Measurements from ENCODE around the gene LAD1.

The LAD1 gene

GRCh38 chr1:201389051-201389450 is 10.1 kb downstream of the LAD1 start:
- no peaks in the 10 kb centered on the region for H3K4me1 Mint-ChIP-seq (ENCODE audit: low read depth)
- H3K4me3 Mint-ChIP-seq: no peak overlapping the region
- H3K27me3 Mint-ChIP-seq: peaks cover 11% of the 10 kb centered on the region
- H3K9me3 Mint-ChIP-seq: no peaks in the 10 kb centered on the region
- H3K36me3 Mint-ChIP-seq (ENCODE audit: low read depth): no peaks in the 10 kb centered on the region
- H3K27ac Mint-ChIP-seq: no peak overlapping the region

- Mint-ChIP-seq H3K4me1 (ENCODE audit: low read depth) (no peaks in the 10 kb centered on the region), H3K27me3 (peaks cover 8% of the 10 kb centered on the region), H3K9me3 (no peaks in the 10 kb centered on the region), H3K27ac (no peak overlapping the region), H3K36me3 (ENCODE audit: low read depth) (no peaks in the 10 kb centered on the region), H3K4me3 (no peak overlapping the region)
These were observed 12.9 kb downstream of the LAD1 start for GRCh38 chr1:201386208-201386607.

- no peaks in the 10 kb centered on the region for H3K4me1 Mint-ChIP-seq (ENCODE audit: low read depth)
- peaks cover 6% of the 10 kb centered on the region for H3K27me3 Mint-ChIP-seq
- no peak overlapping the region for H3K27ac Mint-ChIP-seq
These were observed 13.7 kb downstream of the LAD1 start for GRCh38 chr1:201385299-201385891.

GRCh38 chr1:201384406-201384782 is 14.7 kb downstream of the LAD1 start:
- Mint-ChIP-seq H3K27ac (no peak overlapping the region), H3K4me3 (no peak overlapping the region), H3K9me3 (no peaks in the 10 kb centered on the region), H3K4me1 (ENCODE audit: low read depth) (no peaks in the 10 kb centered on the region), H3K36me3 (ENCODE audit: low read depth) (no peaks in the 10 kb centered on the region), H3K27me3 (peaks cover 6% of the 10 kb centered on the region)

More at GRCh38 chr1:201385299-201385891, 13.7 kb downstream of the LAD1 start:
- Mint-ChIP-seq H3K36me3 (ENCODE audit: low read depth) (no peaks in the 10 kb centered on the region), H3K4me3 (no peak overlapping the region), H3K9me3 (no peaks in the 10 kb centered on the region)

GRCh38 chr1:201383647-201384405 is 15.3 kb downstream of the LAD1 start:
- Mint-ChIP-seq H3K27ac (no peak overlapping the region), H3K4me1 (ENCODE audit: low read depth) (no peaks in the 10 kb centered on the region), H3K36me3 (ENCODE audit: low read depth) (no peaks in the 10 kb centered on the region), H3K9me3 (no peaks in the 10 kb centered on the region), H3K4me3 (no peak overlapping the region), H3K27me3 (peaks cover 6% of the 10 kb centered on the region)

GRCh38 chr1:201381130-201381529 is 18.0 kb downstream of the LAD1 start:
- no peaks in the 10 kb centered on the region for H3K4me1 Mint-ChIP-seq (ENCODE audit: low read depth)
- no peaks in the 10 kb centered on the region for H3K27me3 Mint-ChIP-seq
- no peak overlapping the region for H3K4me3 Mint-ChIP-seq
- H3K36me3 Mint-ChIP-seq (ENCODE audit: low read depth): no peaks in the 10 kb centered on the region
- no peaks in the 10 kb centered on the region for H3K9me3 Mint-ChIP-seq
- no peak overlapping the region for H3K27ac Mint-ChIP-seq

- Mint-ChIP-seq H3K4me1 (ENCODE audit: low read depth) (no peaks in the 10 kb centered on the region), H3K27ac (no peak overlapping the region), H3K36me3 (ENCODE audit: low read depth) (no peaks in the 10 kb centered on the region), H3K27me3 (no peaks in the 10 kb centered on the region), H3K9me3 (no peaks in the 10 kb centered on the region), H3K4me3 (no peak overlapping the region)
These were observed 19.3 kb downstream of the LAD1 start for GRCh38 chr1:201379733-201380242.

GRCh38 chr1:201378804-201379203 is 20.3 kb downstream of the LAD1 start:
- Mint-ChIP-seq H3K4me3 (no peak overlapping the region), H3K4me1 (ENCODE audit: low read depth) (no peaks in the 10 kb centered on the region), H3K27me3 (no peaks in the 10 kb centered on the region), H3K27ac (no peak overlapping the region), H3K9me3 (no peaks in the 10 kb centered on the region), H3K36me3 (ENCODE audit: low read depth) (no peaks in the 10 kb centered on the region)

GRCh38 chr1:201377611-201378092 is 21.5 kb downstream of the LAD1 start, which contains the start of gene TNNT2:
TSS of gene TNNT2 (minus strand) at chr1:201377680. CDS start at chr1:201373254, 4,426 bp downstream.
- H3K27ac Mint-ChIP-seq: no peak within 1 kb of the TSS
- no peaks in the 10 kb centered on the region for H3K4me1 Mint-ChIP-seq (ENCODE audit: low read depth)

GRCh38 chr1:201376464-201377374 is 22.4 kb downstream of the LAD1 start:
- Mint-ChIP-seq H3K27ac (no peak overlapping the region), H3K9me3 (no peaks in the 10 kb centered on the region), H3K36me3 (ENCODE audit: low read depth) (no peaks in the 10 kb centered on the region), H3K27me3 (peaks cover 11% of the 10 kb centered on the region), H3K4me1 (ENCODE audit: low read depth) (no peaks in the 10 kb centered on the region), H3K4me3 (no peak overlapping the region)

More at GRCh38 chr1:201377611-201378092, 21.5 kb downstream of the LAD1 start, which contains the start of gene TNNT2:
- Mint-ChIP-seq H3K9me3 (no peaks in the 10 kb centered on the region), H3K27me3 (peaks cover 6% of the 10 kb centered on the region), H3K4me3 (no peak within 1 kb of the TSS), H3K36me3 (ENCODE audit: low read depth) (no peaks in the 10 kb centered on the region)

- H3K36me3 Mint-ChIP-seq (ENCODE audit: low read depth): no peaks in the 10 kb centered on the region
- no peak overlapping the region for H3K4me3 Mint-ChIP-seq
- H3K4me1 Mint-ChIP-seq (ENCODE audit: low read depth): no peaks in the 10 kb centered on the region
- no peak overlapping the region for H3K27ac Mint-ChIP-seq
- no peaks in the 10 kb centered on the region for H3K9me3 Mint-ChIP-seq
- H3K27me3 Mint-ChIP-seq: peaks cover 15% of the 10 kb centered on the region
These were observed 23.0 kb downstream of the LAD1 start for GRCh38 chr1:201376107-201376463.

GRCh38 chr1:201375169-201375568 is 24.0 kb downstream of the LAD1 start:
- peaks cover 15% of the 10 kb centered on the region for H3K27me3 Mint-ChIP-seq
- no peak overlapping the region for H3K4me3 Mint-ChIP-seq
- no peaks in the 10 kb centered on the region for H3K4me1 Mint-ChIP-seq (ENCODE audit: low read depth)

GRCh38 chr1:201374364-201374763 is 24.8 kb downstream of the LAD1 start:
- no peaks in the 10 kb centered on the region for H3K4me1 Mint-ChIP-seq (ENCODE audit: low read depth)
- H3K27ac Mint-ChIP-seq: no peak overlapping the region

More at GRCh38 chr1:201375169-201375568, 24.0 kb downstream of the LAD1 start:
- Mint-ChIP-seq H3K36me3 (ENCODE audit: low read depth) (no peaks in the 10 kb centered on the region), H3K27ac (no peak overlapping the region), H3K9me3 (no peaks in the 10 kb centered on the region)

GRCh38 chr1:201371792-201372191 is 27.3 kb downstream of the LAD1 start:
- H3K4me1 Mint-ChIP-seq (ENCODE audit: low read depth): no peaks in the 10 kb centered on the region
- H3K4me3 Mint-ChIP-seq: no peak overlapping the region
- H3K27me3 Mint-ChIP-seq: peaks cover 19% of the 10 kb centered on the region
- H3K36me3 Mint-ChIP-seq (ENCODE audit: low read depth): no peaks in the 10 kb centered on the region
- no peak overlapping the region for H3K27ac Mint-ChIP-seq
- no peaks in the 10 kb centered on the region for H3K9me3 Mint-ChIP-seq

More at GRCh38 chr1:201374364-201374763, 24.8 kb downstream of the LAD1 start:
- Mint-ChIP-seq H3K36me3 (ENCODE audit: low read depth) (no peaks in the 10 kb centered on the region), H3K9me3 (no peaks in the 10 kb centered on the region), H3K4me3 (no peak overlapping the region), H3K27me3 (peaks cover 15% of the 10 kb centered on the region)

All from stimulated activated naive CD8-positive, alpha-beta T cell treated with anti-CD3 and anti-CD28 coated beads, Interleukin-15, Interleukin-2, amounts not matched to agents 100 ng/mL and 50 ng/mL, for 24 hours (primary cell).